Vagina (tissue), 2 donors: ENCODE data around the gene MTHFD1L.

Experiments used
- CTCF ChIP-seq, 3 experiments: fragments of 450-650 bp in 2 of 3; fragments of 200-600 bp in 1 of 3; sonication (generic) in 1 of 3; IDR thresholded peaks; one replicate each; pipeline ENCODE4 v1.5.1; 2017 to 2019; ENCODE audit warnings: antibody characterized with exemption in 3 of 3, mild to moderate bottlenecking in 2 of 3, moderate library complexity in 2 of 3
- POLR2A ChIP-seq, 2 donors: fragments of 450-650 bp; IDR thresholded peaks; one replicate each; pipeline ENCODE4 v1.6.1; 2017; ENCODE audit warnings: antibody characterized with exemption in 2 of 2, mild to moderate bottlenecking in 2 of 2, moderate library complexity in 2 of 2
- POLR2AphosphoS5 ChIP-seq, 2 donors: sonication (generic); formaldehyde crosslinking; IDR thresholded peaks; one replicate each; pipeline ENCODE4 v1.9.0; 2017; ENCODE audit warnings: antibody characterized with exemption in 2 of 2, mild to moderate bottlenecking in 2 of 2, low read depth in 1 of 2; ENCODE audit not compliant: insufficient read depth in 1 of 2

GRCh38 chr6:151130329-151130728 is 264.8 kb downstream of the MTHFD1L start:
- TF ChIP-seq CTCF (IDR thresholded peaks at IDR 0.05) (no peak), POLR2AphosphoS5 (IDR thresholded peaks at IDR 0.05; ENCODE audit: insufficient read depth in 1 of 2, low read depth in 1 of 2) (no peak), POLR2A (IDR thresholded peaks at IDR 0.05) (no peak)
